Fibroblast of pulmonary artery (primary cell): Measurements from ENCODE around the gene COL11A2.
A peak's percentile ranks its signal among the peaks of the same experiment; 100 is the strongest.

ENCODE experiments used
- DNase-seq: peaks from one replicate; pipeline ENCODE4 v3.0.0-alpha.2; 2010; ENCODE audit warnings: low read depth
- H3K4me3 ChIP-seq: replicated peaks from 2 replicates; pipeline ENCODE4 v1.5.1; 2011; ENCODE audit warnings: low read depth, mild to moderate bottlenecking, control low read depth, low read length, moderate library complexity
- CTCF ChIP-seq: IDR thresholded peaks from 2 replicates; pipeline ENCODE4 v1.5.1; 2011; ENCODE audit warnings: mild to moderate bottlenecking, control low read depth, low read length, inconsistent platforms; ENCODE audit errors: missing control alignments

Gene COL11A2

GRCh38 chr6:33217681-33218080 lies 25.4 kb upstream of the COL11A2 start:
- no peak for DNase-seq
- no peak overlapping the region for H3K4me3 ChIP-seq
- TF ChIP-seq CTCF: no peak

- DNase-seq: no peak
- H3K4me3 ChIP-seq: no peak overlapping the region
- no peak for TF ChIP-seq CTCF
Measured at GRCh38 chr6:33217246-33217645, 25.0 kb upstream of the COL11A2 start.

- no peak for TF ChIP-seq CTCF
- no peak overlapping the region for H3K4me3 ChIP-seq
- no peak for DNase-seq
Measured at GRCh38 chr6:33216117-33216649, 23.9 kb upstream of the COL11A2 start.

- no peak for DNase-seq
- H3K4me3 ChIP-seq: no peak overlapping the region
- no peak for TF ChIP-seq CTCF
Measured at GRCh38 chr6:33215271-33216116, 23.2 kb upstream of the COL11A2 start.

- H3K4me3 ChIP-seq: peak overlapping the region; percentile 60
- DNase-seq: no peak
- no peak for TF ChIP-seq CTCF
Measured at GRCh38 chr6:33213989-33214335, 21.7 kb upstream of the COL11A2 start.

GRCh38 chr6:33213166-33213988 lies 21.1 kb upstream of the COL11A2 start:
- no peak for TF ChIP-seq CTCF
- peak overlapping the region; percentile 60 for H3K4me3 ChIP-seq
- peak; percentile 24 for DNase-seq
